ENCODE measurements around the gene BRSK2. TPM values are rescaled to one million over a fixed set of nuclear protein-coding genes. Genes with fewer than 3 reads are reported as not detected.

BRSK2 gene
- total and polyA plus RNA-seq, 2 experiments from 2014 or later, result 0.11 TPM; not detected in 1

DNA sequence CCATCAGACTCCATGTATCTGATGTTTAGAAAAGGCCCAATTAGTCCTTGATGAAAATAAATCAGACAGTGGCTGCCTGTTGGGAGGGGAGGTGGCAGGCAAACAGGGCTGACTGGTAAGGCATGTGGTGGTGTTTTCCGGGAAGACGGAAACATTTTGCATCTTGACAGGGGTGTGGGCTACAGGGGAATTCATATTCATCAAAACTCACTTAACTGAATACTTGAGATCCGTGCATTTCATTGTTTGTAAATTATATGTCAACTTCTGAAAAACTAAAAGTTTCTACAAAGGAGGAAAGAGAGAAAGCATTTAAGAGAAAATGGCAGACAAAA is 107.0 kb downstream of the BRSK2 start:
- Histone ChIP-seq H3K4me1 (ENCODE audit: insufficient read depth) (no peaks in the 10 kb centered on the region), H3K27me3 (replicated peaks; ENCODE audit: insufficient read depth) (no peaks in the 10 kb centered on the region), H3F3A (ENCODE audit: insufficient read depth) (no peaks in the 10 kb centered on the region), H4K20me1 (ENCODE audit: insufficient read depth) (peaks cover 53% of the 10 kb centered on the region), H3K4me3 (no peak overlapping the region), H3K4me2 (ENCODE audit: unreplicated experiment) (no peak overlapping the region), H3K79me2 (ENCODE audit: insufficient read depth) (peaks cover 96% of the 10 kb centered on the region), H3K9me2 (ENCODE audit: insufficient read depth) (no peaks in the 10 kb centered on the region), H3K9ac (no peak overlapping the region), H2AFZ (no peak overlapping the region), H3K36me3 (ENCODE audit: low read depth) (no peaks in the 10 kb centered on the region), H3K9me3 (ENCODE audit: low read depth) (no peaks in the 10 kb centered on the region), H3K27ac (no peak overlapping the region)
- in situ Hi-C loops (cut with MboI), result no loop called here
- WGBS, 2 experiments (ENCODE audit: low coverage in 1 of 2, low lambda C conversion rate in 2 of 2, missing lambda C conversion rate in 2 of 2), result 83 to 85% methylated on average over 3 of the region's 3 CpGs
- TF ChIP-seq EZH2phosphoT487 (IDR thresholded peaks at IDR 0.05; ENCODE audit: insufficient read depth, low read depth), result no peak
- no peak for TF ChIP-seq EZH2 (IDR thresholded peaks at IDR 0.05; ENCODE audit: insufficient read depth, poor library complexity, severe bottlenecking)
- DNase-seq, result no peak

DNA sequence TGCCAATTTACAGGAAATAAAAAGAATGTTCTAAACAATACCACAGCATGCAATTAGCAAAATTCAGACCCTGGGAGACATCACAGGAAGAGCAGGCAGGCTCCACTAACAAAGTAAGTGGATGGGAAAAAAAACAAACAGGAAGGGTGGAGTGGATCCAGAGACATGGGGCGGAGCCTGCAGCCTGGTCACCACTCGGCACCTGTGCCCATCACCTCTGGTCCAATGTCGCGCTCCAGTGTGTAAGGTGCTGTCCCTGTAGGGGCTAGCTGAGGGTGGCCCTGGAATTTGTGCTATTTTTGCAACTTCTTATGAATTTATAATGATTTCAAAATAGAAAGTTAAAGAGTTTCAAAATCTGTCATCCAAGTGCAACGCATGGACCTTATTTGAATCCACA is 107.9 kb downstream of the BRSK2 start:
- Histone ChIP-seq H3K4me2 (ENCODE audit: unreplicated experiment) (no peak overlapping the region), H3F3A (ENCODE audit: insufficient read depth) (no peaks in the 10 kb centered on the region), H3K4me1 (ENCODE audit: insufficient read depth) (no peaks in the 10 kb centered on the region), H3K36me3 (ENCODE audit: low read depth) (no peaks in the 10 kb centered on the region), H3K27ac (no peak overlapping the region), H4K20me1 (ENCODE audit: insufficient read depth) (peaks cover 46% of the 10 kb centered on the region; the same call in 1 of the 2 replicates), H3K9ac (no peak overlapping the region), H2AFZ (no peak overlapping the region), H3K79me2 (ENCODE audit: insufficient read depth) (peaks cover 96% of the 10 kb centered on the region), H3K4me3 (no peak overlapping the region), H3K9me2 (ENCODE audit: insufficient read depth) (no peaks in the 10 kb centered on the region), H3K27me3 (replicated peaks; ENCODE audit: insufficient read depth) (no peaks in the 10 kb centered on the region), H3K9me3 (ENCODE audit: low read depth) (no peaks in the 10 kb centered on the region)
- WGBS, 2 experiments (ENCODE audit: low coverage in 1 of 2, low lambda C conversion rate in 2 of 2, missing lambda C conversion rate in 2 of 2), result 95 to 98% methylated on average over 5 of the region's 5 CpGs
- DNase-seq, result no peak
- no peak for TF ChIP-seq EZH2phosphoT487 (IDR thresholded peaks at IDR 0.05; ENCODE audit: insufficient read depth, low read depth)
- TF ChIP-seq EZH2 (IDR thresholded peaks at IDR 0.05; ENCODE audit: insufficient read depth, poor library complexity, severe bottlenecking), result no peak
- in situ Hi-C loops (cut with MboI), result no loop called here

DNA sequence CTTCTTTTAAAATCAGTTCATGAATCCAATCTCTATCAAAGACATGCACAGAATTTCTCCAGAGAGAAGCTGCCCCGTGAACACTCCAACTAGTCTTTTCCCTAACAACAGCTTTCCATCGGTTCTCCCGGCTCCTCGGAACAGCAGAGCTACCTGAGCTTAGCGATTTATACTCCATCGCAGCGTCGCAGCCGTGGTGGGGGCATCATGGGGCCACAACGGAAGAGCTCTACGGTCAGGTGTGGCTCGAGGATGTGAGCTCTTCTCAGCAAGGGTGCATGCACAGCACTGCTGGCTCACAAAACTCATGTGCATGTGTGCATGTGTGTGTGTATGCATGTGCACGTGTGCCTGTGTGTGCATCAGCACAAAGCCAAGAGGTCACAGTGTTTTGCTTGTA is 108.5 kb downstream of the BRSK2 start:
- Histone ChIP-seq H3K4me1 (ENCODE audit: insufficient read depth) (no peaks in the 10 kb centered on the region), H3K9ac (no peak overlapping the region), H2AFZ (no peak overlapping the region), H3K4me3 (no peak overlapping the region), H3K79me2 (ENCODE audit: insufficient read depth) (peaks cover 96% of the 10 kb centered on the region), H3K27me3 (replicated peaks; ENCODE audit: insufficient read depth) (no peaks in the 10 kb centered on the region), H3K36me3 (ENCODE audit: low read depth) (no peaks in the 10 kb centered on the region), H3K4me2 (ENCODE audit: unreplicated experiment) (no peak overlapping the region), H3K9me2 (ENCODE audit: insufficient read depth) (no peaks in the 10 kb centered on the region), H3F3A (ENCODE audit: insufficient read depth) (no peaks in the 10 kb centered on the region), H3K27ac (no peak overlapping the region), H3K9me3 (ENCODE audit: low read depth) (no peaks in the 10 kb centered on the region), H4K20me1 (ENCODE audit: insufficient read depth) (peaks cover 41% of the 10 kb centered on the region; the same call in 1 of the 2 replicates)
- no peak for DNase-seq
- WGBS, 2 experiments (ENCODE audit: low coverage in 1 of 2, low lambda C conversion rate in 2 of 2, missing lambda C conversion rate in 2 of 2), result 96 to 97% methylated on average over 13 of the region's 13 CpGs
- in situ Hi-C loops (cut with MboI), result no loop called here
- TF ChIP-seq EZH2 (IDR thresholded peaks at IDR 0.05; ENCODE audit: insufficient read depth, poor library complexity, severe bottlenecking) (no peak), EZH2phosphoT487 (IDR thresholded peaks at IDR 0.05; ENCODE audit: insufficient read depth, low read depth) (no peak)

DNA sequence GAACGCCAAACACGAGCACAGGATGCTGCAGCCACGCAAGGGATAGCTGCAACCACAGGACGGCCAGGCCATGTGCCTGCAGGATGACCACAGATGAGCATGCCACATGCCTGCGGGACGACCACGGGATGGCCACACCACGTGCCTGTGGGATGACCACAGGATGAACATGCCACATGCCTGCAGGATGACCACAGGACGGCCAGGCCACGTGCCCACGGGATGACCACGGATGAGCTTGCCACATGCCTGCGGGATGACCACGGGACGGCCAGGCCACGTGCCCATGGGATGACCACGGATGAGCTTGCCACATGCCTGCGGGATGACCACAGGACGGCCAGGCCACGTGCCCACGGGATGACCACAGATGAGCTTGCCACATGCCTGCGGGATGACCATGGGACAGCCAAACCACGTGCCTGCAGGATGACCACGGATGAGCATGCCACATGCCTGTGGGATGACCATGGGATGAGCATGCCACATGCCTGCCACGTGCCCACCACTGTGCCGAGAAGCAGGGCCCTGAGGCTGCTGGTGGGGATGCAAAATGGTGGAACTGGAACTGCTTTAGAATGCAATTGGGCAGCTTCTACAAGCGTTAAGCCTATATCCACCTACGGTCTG is 109.6 kb downstream of the BRSK2 start:
- TF ChIP-seq EZH2 (IDR thresholded peaks at IDR 0.05; ENCODE audit: insufficient read depth, poor library complexity, severe bottlenecking) (no peak), EZH2phosphoT487 (IDR thresholded peaks at IDR 0.05; ENCODE audit: insufficient read depth, low read depth) (no peak)
- Histone ChIP-seq H3K9ac (no peak overlapping the region), H3F3A (ENCODE audit: insufficient read depth) (no peaks in the 10 kb centered on the region), H3K9me3 (ENCODE audit: low read depth) (no peaks in the 10 kb centered on the region), H3K9me2 (ENCODE audit: insufficient read depth) (no peaks in the 10 kb centered on the region), H3K36me3 (ENCODE audit: low read depth) (no peaks in the 10 kb centered on the region), H3K4me2 (ENCODE audit: unreplicated experiment) (no peak overlapping the region), H4K20me1 (ENCODE audit: insufficient read depth) (peaks cover 34% of the 10 kb centered on the region; the same call in 1 of the 2 replicates), H3K27ac (no peak overlapping the region), H3K4me3 (no peak overlapping the region), H3K4me1 (ENCODE audit: insufficient read depth) (no peaks in the 10 kb centered on the region), H2AFZ (no peak overlapping the region), H3K79me2 (ENCODE audit: insufficient read depth) (peaks cover 96% of the 10 kb centered on the region), H3K27me3 (replicated peaks; ENCODE audit: insufficient read depth) (no peaks in the 10 kb centered on the region)
- 92 to 93% methylated on average over 25 to 26 of the region's 28 CpGs for WGBS, 2 experiments (ENCODE audit: low coverage in 1 of 2, low lambda C conversion rate in 2 of 2, missing lambda C conversion rate in 2 of 2)
- no peak for DNase-seq
- in situ Hi-C loops (cut with MboI), result no loop called here

Data from GM23248 (cell line).